ENCODE data around the gene RFC5. TPM values are rescaled to one million over a fixed set of nuclear protein-coding genes. Genes with fewer than 3 reads are reported as not detected.

RFC5 gene
- total RNA-seq, 8 experiments from 2014 or later, result 4.9 to 37.4 (median 15.9) TPM

DNA sequence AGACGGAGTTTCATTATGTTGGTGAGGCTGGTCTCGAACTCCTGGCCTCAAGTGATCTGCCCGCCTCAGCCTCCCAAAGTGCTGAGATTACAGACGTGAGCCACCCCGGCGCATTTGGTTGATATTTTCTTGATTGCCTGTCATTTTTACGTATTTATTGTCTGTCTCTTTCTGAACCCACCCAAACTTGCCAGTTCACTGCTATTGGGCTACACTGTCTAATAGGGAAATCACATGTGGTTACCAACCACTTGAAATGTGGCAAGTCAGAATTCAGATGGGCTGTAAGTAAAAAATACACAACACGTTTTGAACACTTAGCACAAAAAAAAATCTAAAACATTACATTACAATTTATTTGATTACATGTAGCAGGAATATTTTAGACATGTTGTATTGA lies 42.4 kb downstream of the RFC5 start:
- Histone ChIP-seq H3K4me1 (replicated peaks in 1 of 2) (peaks cover 8 to 12% of the 10 kb centered on the region in 2 donors), H3K4me3 (no peak overlapping the region), H3K27ac (no peak overlapping the region)
- in situ Hi-C loops (cut with MboI; ENCODE audit: low pct_unique_long_range_greater_than_20kb in 2 of 9, low sequenced_read_pairs in 9 of 9, unreplicated experiment in 9 of 9), result no loop called here
- WGBS, 10 experiments, result 50 to 94% (median 83%) methylated on average over 1 to 7 of the region's 8 CpGs; no CpG with 5 or more reads in 2 of the 10 experiments
- no peak for ATAC-seq (replicated peaks in 6 of 8)

DNA sequence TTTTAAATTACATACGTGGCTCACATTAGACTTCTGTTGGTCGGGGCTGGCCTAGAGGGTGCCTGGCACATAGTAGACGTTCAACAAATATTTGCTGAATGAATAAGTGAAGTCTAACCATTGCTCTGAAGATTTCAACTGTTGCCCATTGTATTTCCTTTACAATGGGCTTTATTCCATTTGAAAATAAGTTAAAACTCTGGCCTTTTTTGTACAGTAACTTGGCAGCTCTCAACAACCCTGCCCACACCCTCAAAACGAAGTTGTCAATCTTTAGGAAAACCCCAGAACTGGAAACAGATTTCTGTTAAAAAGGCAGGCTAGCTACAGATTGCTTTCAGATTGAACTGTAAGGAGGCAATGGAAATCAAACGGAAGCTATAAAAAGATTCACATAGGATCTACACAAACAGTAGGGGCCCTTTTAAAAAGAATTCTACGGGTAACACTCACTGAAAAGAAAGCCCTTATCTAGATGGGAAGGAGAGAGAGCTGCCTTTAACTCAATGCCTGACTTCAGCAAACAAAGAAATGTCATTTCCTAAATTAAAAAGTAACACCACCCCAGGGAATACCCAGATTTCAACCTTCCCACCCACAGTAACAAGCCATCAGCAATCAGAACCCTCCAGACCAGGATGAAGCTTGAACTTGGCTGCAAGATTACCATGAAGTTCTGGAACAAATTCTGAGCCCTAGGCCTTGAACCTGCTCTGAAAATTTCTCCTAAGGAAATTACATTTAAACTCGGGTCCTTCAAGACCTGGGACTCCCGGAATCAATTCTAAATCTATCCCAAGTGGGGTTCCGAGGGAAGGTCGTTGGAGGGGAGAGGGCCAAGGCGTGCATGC lies 43.1 kb downstream of the RFC5 start:
- in situ Hi-C loops (cut with MboI; ENCODE audit: low pct_unique_long_range_greater_than_20kb in 2 of 9, low sequenced_read_pairs in 9 of 9, unreplicated experiment in 9 of 9), result no loop called here
- peak overlapping the region; percentile 59 to 82 for H3K27ac ChIP-seq
- H3K4me1 ChIP-seq (replicated peaks in 1 of 2), result peaks cover 8 to 12% of the 10 kb centered on the region in 2 donors
- peak in 2 of 8 experiments; percentile 1 to 3 for ATAC-seq (replicated peaks in 6 of 8)
- peak overlapping the region; percentile 57 to 89 (median 78) for H3K4me3 ChIP-seq
- WGBS, 10 experiments, result 0 to 70% (median 44%) methylated on average over 2 to 10 of the region's 11 CpGs; no CpG with 5 or more reads in 1 of the 10 experiments

DNA sequence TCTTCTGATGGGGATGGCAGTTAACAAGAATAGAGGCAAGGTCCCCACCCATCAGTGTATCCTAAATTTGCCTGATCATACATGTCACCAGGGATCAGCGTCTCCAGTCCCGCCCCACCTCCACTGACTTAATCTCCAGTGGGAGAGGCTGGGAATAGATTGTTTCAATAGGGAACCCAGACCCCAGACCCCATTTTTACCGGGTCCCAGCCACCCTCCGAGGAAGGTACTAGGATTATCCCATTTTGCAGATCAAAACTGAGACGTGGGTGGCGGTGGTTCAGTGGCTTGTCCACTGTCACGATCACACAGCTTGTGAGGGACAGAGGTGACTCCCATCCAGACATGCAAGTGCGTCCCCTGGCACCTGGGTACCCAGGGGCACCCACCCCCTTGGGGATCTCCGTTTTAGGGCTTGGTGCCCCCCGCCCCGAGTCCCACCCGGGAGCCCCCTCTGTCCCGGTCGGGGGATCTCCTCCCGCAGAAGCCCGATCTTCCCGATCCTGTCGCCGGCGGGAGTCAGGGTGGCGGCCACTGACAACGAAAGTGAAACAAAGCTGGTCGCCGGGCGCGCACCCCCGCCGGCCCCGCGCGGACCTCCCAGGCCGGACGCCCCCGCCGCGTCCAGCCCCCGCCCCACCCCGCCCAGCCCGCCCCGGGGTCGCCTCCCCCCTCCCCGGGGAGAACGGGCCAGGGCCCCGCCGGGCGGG lies 44.0 kb downstream of the RFC5 start:
- Histone ChIP-seq H3K4me3 (peak overlapping the region; percentile 57 to 89 (median 78)), H3K4me1 (replicated peaks in 1 of 2) (peaks cover 8 to 12% of the 10 kb centered on the region in 2 donors)
- peak; percentile 29 to 61 (median 46) for ATAC-seq (replicated peaks in 6 of 8)

DNA sequence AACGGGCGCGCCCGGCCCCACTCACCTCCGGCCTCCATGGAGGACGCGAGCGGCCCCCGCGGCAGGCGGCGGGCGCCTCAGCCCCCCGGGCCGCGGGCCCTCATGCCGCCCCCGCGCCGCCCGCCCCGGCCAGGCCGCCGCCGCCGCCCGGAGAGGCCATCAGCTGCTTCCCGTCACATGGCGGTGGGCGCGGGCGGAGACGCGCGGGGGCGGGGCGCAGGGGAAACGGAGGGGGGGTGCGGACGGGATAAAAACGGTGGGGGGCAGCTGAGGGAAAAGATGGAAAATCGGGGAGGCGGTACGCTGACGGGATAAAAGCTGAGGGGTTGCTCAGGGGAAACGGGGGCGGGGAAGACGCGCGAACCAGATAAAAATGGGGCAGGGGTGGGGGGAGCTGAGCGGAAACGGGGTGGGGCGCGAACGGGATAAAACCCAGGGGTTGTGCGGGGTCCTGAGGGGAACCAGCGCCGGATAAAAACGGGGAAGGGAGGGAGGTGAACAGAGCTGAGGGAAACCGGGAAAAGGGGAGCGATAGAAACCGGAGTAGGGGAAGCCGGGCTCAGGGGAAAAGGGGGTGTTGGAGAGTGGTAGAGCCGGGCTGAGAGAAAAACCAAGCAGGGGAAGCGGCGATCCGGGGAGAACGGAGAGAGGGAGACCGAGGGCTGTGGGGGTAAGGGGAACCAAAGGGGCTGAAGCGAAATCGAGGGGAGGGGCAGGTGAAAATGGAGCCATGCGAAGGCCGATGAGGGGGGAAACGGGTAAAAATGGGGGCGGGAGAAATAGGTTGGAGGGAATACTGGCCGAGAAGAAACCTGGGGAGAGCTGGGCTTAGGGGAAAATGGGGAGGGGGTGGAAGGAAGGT lies 44.7 kb downstream of the RFC5 start, which contains the start of gene WSB2:
TSS of gene WSB2 (minus strand) at position 169 of the 862 bp plus-strand sequence. CDS start at position 38, 131 bp downstream.
- WGBS, 10 experiments, result no CpG with 5 or more reads among the region's 76 CpGs
- ATAC-seq (replicated peaks in 6 of 8), result peak; percentile 53 to 80 (median 69)
- in situ Hi-C loops (cut with MboI; ENCODE audit: low pct_unique_long_range_greater_than_20kb in 2 of 9, low sequenced_read_pairs in 9 of 9, unreplicated experiment in 9 of 9), result no loop called here
- H3K4me1 ChIP-seq (replicated peaks in 1 of 2), result peaks cover 8 to 12% of the 10 kb centered on the region in 2 donors
- H3K27ac ChIP-seq, result peak within 1 kb of the TSS; percentile 59 to 82
- peak within 1 kb of the TSS; percentile 57 to 89 (median 78) for H3K4me3 ChIP-seq

More for the DNA sequence above, 44.0 kb downstream of the RFC5 start:
- in situ Hi-C loops (cut with MboI; ENCODE audit: low pct_unique_long_range_greater_than_20kb in 2 of 9, low sequenced_read_pairs in 9 of 9, unreplicated experiment in 9 of 9), result no loop called here
- H3K27ac ChIP-seq, result peak overlapping the region; percentile 59 to 82
- WGBS, 10 experiments, result 0% methylated on average over 2 of the region's 46 CpGs; no CpG with 5 or more reads in 7 of the 10 experiments

DNA sequence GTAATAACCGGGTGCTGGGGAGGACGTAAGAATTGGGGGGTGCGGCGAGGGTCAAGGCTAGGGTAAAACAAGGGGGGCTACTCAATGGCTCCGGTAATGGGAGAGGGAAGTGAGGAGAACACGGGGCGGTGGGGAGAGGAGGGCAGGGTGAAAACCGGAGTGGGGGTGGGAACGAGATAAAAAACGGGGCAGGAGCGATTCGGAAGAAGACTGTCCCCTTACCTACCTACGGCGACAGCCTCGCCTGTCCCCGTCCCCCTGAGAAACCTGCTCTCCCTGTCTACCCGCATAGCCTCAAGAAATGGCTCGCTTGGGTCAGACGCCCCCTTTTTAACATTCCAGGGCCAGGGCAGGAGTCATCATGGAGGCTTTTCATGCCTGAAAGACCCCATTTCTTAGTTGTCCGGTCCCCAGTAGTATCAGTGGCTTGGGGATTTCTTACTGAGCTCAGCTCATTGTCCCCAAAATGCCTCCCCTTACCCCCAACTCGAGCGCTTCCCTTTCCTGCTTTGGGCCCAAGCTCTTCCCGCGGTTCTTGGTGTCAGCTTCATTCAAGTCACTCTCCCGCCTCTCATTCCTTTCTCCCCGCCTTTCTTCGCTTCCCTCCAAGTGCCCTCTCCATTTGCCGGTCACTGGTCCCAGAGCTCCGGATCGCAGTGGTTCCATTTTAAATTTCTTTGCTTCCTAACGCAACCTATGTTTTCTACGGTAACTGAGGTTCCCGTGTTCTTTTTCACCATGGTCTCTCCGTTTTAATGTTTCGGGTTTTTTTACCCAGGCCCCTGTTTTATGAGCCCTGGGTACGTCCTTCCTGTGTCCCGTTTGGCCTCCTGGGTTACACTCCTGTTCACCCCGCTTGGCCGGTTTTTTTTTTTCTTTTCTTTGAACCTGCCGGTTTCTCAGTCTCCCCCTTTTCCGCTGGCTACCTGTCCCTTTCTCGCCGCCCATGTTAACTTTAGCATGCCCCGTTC lies 45.7 kb downstream of the RFC5 start:
- WGBS, 10 experiments, result 1 to 42% (median 8%) methylated on average over 3 to 23 of the region's 44 CpGs
- Histone ChIP-seq H3K27ac (peak overlapping the region; percentile 59 to 82), H3K4me3 (peak overlapping the region; percentile 57 to 89 (median 78)), H3K4me1 (replicated peaks in 1 of 2) (peaks cover 8 to 12% of the 10 kb centered on the region in 2 donors)
- peak; percentile 13 to 39 (median 28) for ATAC-seq (replicated peaks in 6 of 8)
- in situ Hi-C loops (cut with MboI; ENCODE audit: low pct_unique_long_range_greater_than_20kb in 2 of 9, low sequenced_read_pairs in 9 of 9, unreplicated experiment in 9 of 9), result no loop called here

DNA sequence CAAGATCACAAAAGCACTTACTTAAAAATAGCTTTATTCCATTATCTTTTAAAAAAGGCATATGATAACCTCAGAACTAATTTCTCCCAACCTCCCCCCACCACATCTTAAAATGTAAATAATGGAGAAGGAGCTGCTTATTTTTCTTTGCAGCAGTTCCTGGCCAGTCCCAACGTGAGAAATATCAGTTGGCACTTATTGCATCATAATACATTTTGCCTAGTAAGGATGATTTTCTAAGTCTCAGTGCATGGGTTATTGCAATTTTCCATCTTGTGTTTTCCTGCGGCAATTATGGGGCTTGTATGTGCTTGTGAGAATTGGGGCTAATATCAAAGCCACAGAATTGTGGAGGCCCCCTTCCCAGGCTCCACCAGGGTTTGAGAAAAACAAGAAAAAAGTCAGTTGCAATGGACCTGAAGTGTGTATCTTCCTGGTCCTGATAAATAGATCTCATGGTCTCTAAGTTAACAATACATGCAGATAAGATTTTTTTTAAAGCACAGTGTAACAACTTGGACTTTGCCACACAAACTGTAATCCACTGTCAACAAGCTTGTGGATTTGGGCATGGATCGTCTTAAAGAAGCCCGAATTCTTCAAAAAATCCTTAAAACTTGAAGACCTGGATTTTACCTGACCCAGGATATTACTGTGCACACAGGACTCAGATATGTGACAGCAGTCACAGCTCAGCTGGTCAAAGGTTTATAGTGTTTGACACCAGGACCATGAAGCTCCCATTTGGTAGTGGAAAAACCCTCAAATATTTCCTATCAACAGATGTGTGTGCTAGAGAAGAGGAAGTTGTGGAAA lies 47.3 kb downstream of the RFC5 start:
- Histone ChIP-seq H3K27ac (no peak overlapping the region), H3K4me3 (peak overlapping the region in 2 of 5 donors; percentile 78 to 89), H3K4me1 (replicated peaks in 1 of 2) (peaks cover 8 to 12% of the 10 kb centered on the region in 2 donors)
- 0 to 100% (median 72%) methylated on average over 1 to 4 of the region's 4 CpGs for WGBS, 10 experiments
- in situ Hi-C loops (cut with MboI; ENCODE audit: low pct_unique_long_range_greater_than_20kb in 2 of 9, low sequenced_read_pairs in 9 of 9, unreplicated experiment in 9 of 9), result no loop called here
- no peak for ATAC-seq (replicated peaks in 6 of 8)

DNA sequence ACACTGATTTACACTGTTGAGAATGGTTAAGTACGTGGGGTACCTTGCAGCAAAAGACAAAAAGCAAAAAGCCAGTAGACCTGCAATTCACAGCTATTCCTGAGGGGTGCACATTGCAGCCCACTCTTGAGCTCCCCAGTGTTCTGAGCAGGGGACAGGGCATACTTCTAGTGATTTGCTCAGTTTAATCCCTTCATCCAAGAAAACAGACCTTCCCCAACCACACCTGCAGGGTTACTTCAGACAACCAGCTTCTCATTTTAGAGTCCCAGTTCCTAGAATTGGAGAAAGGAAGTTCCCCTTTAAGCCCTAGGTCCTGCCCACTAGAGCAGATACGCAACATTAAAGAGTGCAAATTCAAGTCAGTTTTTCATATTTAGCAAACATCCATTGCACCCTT lies 48.1 kb downstream of the RFC5 start:
- no peak overlapping the region for H3K4me3 ChIP-seq
- in situ Hi-C loops (cut with MboI; ENCODE audit: low pct_unique_long_range_greater_than_20kb in 2 of 9, low sequenced_read_pairs in 9 of 9, unreplicated experiment in 9 of 9), result no loop called here
- ATAC-seq (replicated peaks in 6 of 8), result peak in 1 of 8 experiments; percentile 7
- peaks cover 8 to 12% of the 10 kb centered on the region in 2 donors for H3K4me1 ChIP-seq (replicated peaks in 1 of 2)
- no peak overlapping the region for H3K27ac ChIP-seq
- WGBS, 10 experiments, result 21 to 100% (median 66%) methylated on average over 1 to 2 of the region's 2 CpGs; no CpG with 5 or more reads in 2 of the 10 experiments

DNA sequence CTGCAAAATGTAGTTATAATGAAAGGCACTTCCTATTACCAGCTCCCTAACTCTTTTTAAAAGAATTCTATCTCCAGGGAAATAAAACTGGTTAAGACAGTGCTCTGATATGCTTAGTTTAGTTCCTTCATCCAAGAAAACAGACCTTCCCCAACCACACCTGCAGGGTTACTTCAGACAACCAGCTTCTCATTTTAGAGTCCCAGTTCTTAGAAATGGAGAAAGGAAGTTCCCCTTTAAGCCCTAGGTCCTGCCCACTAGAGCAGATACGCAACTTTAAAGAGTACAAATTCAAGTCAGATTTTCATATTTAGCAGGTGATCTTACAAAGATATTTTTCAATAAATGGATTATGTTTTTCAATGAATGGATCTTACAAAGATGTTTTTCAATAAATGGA lies 48.9 kb downstream of the RFC5 start:
- Histone ChIP-seq H3K4me1 (replicated peaks in 1 of 2) (peaks cover 8 to 12% of the 10 kb centered on the region in 2 donors), H3K4me3 (no peak overlapping the region), H3K27ac (no peak overlapping the region)
- in situ Hi-C loops (cut with MboI; ENCODE audit: low pct_unique_long_range_greater_than_20kb in 2 of 9, low sequenced_read_pairs in 9 of 9, unreplicated experiment in 9 of 9), result no loop called here
- WGBS, 10 experiments, result 100% methylated on average over 1 of the region's 1 CpG; no CpG with 5 or more reads in 5 of the 10 experiments
- ATAC-seq (replicated peaks in 6 of 8), result no peak

DNA sequence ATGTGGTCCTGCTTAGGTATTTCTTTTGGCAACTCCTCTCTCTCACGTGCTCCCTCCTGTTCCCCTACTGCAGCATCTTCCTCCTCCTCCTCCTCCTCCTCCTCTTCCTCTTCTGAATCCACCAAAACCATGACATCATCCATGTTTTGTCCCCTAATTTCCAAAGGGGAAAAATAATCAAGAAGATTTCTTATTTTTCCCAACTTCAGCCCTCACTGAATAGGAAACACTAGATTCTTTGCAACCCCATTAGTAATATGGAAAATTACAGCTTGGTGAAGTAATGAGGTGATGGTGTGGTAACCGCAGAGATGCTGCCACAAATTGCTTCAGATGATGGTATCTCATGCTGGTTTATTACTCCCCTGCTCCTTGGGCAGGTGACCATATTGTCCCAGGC lies 51.9 kb downstream of the RFC5 start:
- no peak for ATAC-seq (replicated peaks in 6 of 8)
- Histone ChIP-seq H3K4me3 (no peak overlapping the region), H3K27ac (no peak overlapping the region), H3K4me1 (replicated peaks in 1 of 2) (peaks cover 5 to 8% of the 10 kb centered on the region in 2 donors)
- 75 to 100% (median 86%) methylated on average over 1 to 2 of the region's 2 CpGs; no CpG with 5 or more reads in 3 of the 10 experiments for WGBS, 10 experiments
- in situ Hi-C loops (cut with MboI; ENCODE audit: low pct_unique_long_range_greater_than_20kb in 2 of 9, low sequenced_read_pairs in 9 of 9, unreplicated experiment in 9 of 9), result no loop called here

DNA sequence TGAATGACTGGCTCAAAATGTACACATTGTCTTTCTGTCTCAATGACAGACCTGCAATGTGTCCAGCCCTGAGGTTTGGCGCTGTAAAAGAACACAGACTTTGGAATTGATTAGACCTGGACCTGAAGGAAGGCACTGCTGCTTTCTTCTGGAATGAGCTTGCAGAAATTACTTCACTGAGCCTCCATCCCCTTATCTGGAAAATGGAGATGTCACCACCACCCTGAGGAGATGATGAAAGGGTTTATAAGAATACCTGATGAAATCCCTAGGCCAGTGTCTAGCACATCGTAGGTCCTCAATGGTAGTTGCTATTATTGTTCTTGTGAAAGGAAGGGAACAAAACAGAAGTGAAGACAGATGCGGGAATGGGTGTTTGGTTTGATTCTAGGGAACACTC lies 54.1 kb downstream of the RFC5 start:
- no peak overlapping the region for H3K4me3 ChIP-seq
- 64 to 100% (median 83%) methylated on average over 1 to 3 of the region's 3 CpGs; no CpG with 5 or more reads in 1 of the 10 experiments for WGBS, 10 experiments
- H3K4me1 ChIP-seq (replicated peaks in 1 of 2), result peaks cover 0 to 5% of the 10 kb centered on the region in 2 donors
- in situ Hi-C loops (cut with MboI; ENCODE audit: low pct_unique_long_range_greater_than_20kb in 2 of 9, low sequenced_read_pairs in 9 of 9, unreplicated experiment in 9 of 9), result no loop called here
- ATAC-seq (replicated peaks in 6 of 8), result peak in 5 of 8 experiments; percentile 23 to 65 (median 33)
- no peak overlapping the region for H3K27ac ChIP-seq

DNA sequence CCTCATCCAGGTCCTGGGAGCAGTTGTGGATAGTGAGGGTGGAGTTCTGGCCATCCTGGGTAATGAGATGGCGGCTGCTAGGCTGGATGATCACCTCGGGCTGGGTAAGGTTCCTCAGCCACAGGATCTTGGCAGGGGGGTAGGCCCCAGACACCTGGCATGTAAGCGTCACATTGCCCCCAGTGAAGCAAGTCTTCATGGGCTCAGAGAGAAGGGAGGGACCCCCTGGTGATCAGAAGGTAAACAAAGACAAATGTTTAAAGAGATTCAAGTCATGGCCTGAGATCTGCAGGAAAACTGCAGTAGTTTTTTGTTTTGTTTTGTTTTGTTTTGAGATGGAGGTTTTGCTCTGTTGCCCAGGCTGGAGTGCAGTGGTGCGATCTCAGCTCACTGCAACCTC lies 57.3 kb downstream of the RFC5 start:
- no peak overlapping the region for H3K27ac ChIP-seq
- in situ Hi-C loops (cut with MboI; ENCODE audit: low pct_unique_long_range_greater_than_20kb in 2 of 9, low sequenced_read_pairs in 9 of 9, unreplicated experiment in 9 of 9), result no loop called here
- WGBS, 10 experiments, result 86 to 100% (median 100%) methylated on average over 1 to 2 of the region's 4 CpGs; no CpG with 5 or more reads in 5 of the 10 experiments
- ATAC-seq (replicated peaks in 6 of 8), result no peak
- H3K4me3 ChIP-seq, result no peak overlapping the region
- H3K4me1 ChIP-seq (replicated peaks in 1 of 2), result peaks cover 0 to 5% of the 10 kb centered on the region in 2 donors

All from motor neuron (in vitro differentiated cells).